OCI-LY3 (cell line): ENCODE measurements around the gene ENTPD5.
"Not testable (repeated sequence)": the region's sequence is repeated elsewhere in the genome, so short reads cannot be mapped to it uniquely, and the experiment has no call there.

Experiments
- H2AFZ ChIP-seq: fragments of 200-600, 300-600 bp; shearing (Covaris generic); 2 replicates; pipeline ENCODE4 v1.6.0; 2014; ENCODE audit warnings: antibody characterized with exemption, low read depth, low read length
- H3K27ac ChIP-seq: fragments of 200-600, 300-600 bp; sonication (generic); 2 replicates; pipeline ENCODE4 v1.5.1; 2014; ENCODE audit warnings: mild to moderate bottlenecking, low read length, moderate library complexity, mixed read lengths
- H3K27me3 ChIP-seq: fragments of 200-600, 300-600 bp; sonication (generic); 2 replicates; pipeline ENCODE4 v1.6.1; 2014; ENCODE audit warnings: low read depth, low read length, mixed read lengths
- H3K36me3 ChIP-seq: fragments of 200-600, 300-600 bp; sonication (generic); replicated peaks from 2 replicates; pipeline ENCODE3; 2014; ENCODE audit warnings: low read depth, low read length, mixed read lengths
- H3K4me1 ChIP-seq: fragments of 300-600, 200-600 bp; sonication (generic); 2 replicates; pipeline ENCODE4 v1.6.1; 2014; ENCODE audit warnings: low read length, mixed read lengths
- H3K4me2 ChIP-seq: fragments of 200-600, 300-600 bp; sonication (generic); 2 replicates; pipeline ENCODE4 v1.6.1; 2014; ENCODE audit warnings: low read length, mixed read lengths
- H3K4me3 ChIP-seq: fragments of 300-600, 200-600 bp; sonication (generic); 2 replicates; pipeline ENCODE4 v1.5.1; 2014; ENCODE audit warnings: antibody characterized with exemption, mild to moderate bottlenecking, low read length, moderate library complexity
- H3K79me2 ChIP-seq: fragments of 300-600, 200-600 bp; shearing (Covaris generic); 2 replicates; pipeline ENCODE4 v1.6.1; 2014; ENCODE audit warnings: mild to moderate bottlenecking, low read length, mixed read lengths
- H3K9ac ChIP-seq: fragments of 300-600, 200-600 bp; shearing (Covaris generic); 2 replicates; pipeline ENCODE4 v1.6.0; 2014; ENCODE audit warnings: mild to moderate bottlenecking, low read length, moderate library complexity
- H3K9me3 ChIP-seq: fragments of 200-600, 300-600 bp; shearing (Covaris generic); 2 replicates; pipeline ENCODE4 v1.6.1; 2014; ENCODE audit warnings: low read length, mixed read lengths; ENCODE audit not compliant: insufficient read depth
- H4K20me1 ChIP-seq: fragments of 200-600, 300-600 bp; sonication (generic); 2 replicates; pipeline ENCODE4 v1.6.1; 2016; ENCODE audit warnings: low read length, mixed read lengths; ENCODE audit not compliant: insufficient read depth
- EZH2phosphoT487 ChIP-seq: fragments of 200-600 bp; shearing (Covaris generic); IDR thresholded peaks from 2 replicates; pipeline ENCODE4 v1.6.1; 2018; ENCODE audit warnings: antibody characterized with exemption, mixed run types, low read depth
- TF ChIP-seq, protein P1 (sequence below): fragments of 200-600, 300-600 bp; sonication (generic); IDR thresholded peaks from 2 replicates; pipeline ENCODE4 v1.5.1; 2014; ENCODE audit warnings: antibody characterized with exemption, low read length, low read depth

Gene ENTPD5

GRCh38 chr14:74008843-74009499 lies 10.1 kb downstream of the ENTPD5 start:
- no peaks in the 10 kb centered on the region for H3K36me3 ChIP-seq

DNA sequence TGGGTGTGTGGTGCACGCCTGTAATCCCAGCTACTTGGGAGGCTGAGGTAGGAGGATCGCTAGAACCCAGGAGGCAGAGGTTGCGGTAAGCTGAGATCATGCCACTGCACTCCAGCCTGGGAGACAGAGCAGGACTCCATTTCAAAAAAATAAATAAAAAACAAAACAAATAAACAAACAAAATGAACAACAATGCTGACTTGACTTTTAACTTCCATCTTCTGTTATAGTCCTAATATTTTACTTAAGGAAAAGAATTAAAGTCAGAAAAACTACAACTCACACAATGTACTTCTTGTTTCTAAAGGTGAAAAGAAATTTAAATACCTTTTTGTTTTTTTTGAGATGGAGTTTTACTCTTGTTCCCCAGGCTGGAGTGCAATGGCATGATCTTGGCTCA lies 13.4 kb downstream of the ENTPD5 start:
- not testable (repeated sequence) for H3K4me1 ChIP-seq, H3K9me3 ChIP-seq, H3K27ac ChIP-seq, H3K79me2 ChIP-seq, H2AFZ ChIP-seq, H3K4me2 ChIP-seq, H3K9ac ChIP-seq, H3K27me3 ChIP-seq, H4K20me1 ChIP-seq, H3K4me3 ChIP-seq, H3K36me3 ChIP-seq

More at GRCh38 chr14:74008843-74009499, 10.1 kb downstream of the ENTPD5 start:
- Histone ChIP-seq H3K27me3 (no peaks in the 10 kb centered on the region), H3K27ac (no peak overlapping the region), H3K9me3 (no peaks in the 10 kb centered on the region), H3K4me1 (no peaks in the 10 kb centered on the region), H2AFZ (no peak overlapping the region), H3K79me2 (no peaks in the 10 kb centered on the region), H3K4me3 (no peak overlapping the region), H3K4me2 (no peak overlapping the region), H4K20me1 (no peaks in the 10 kb centered on the region), H3K9ac (no peak overlapping the region)
- no peak for TF ChIP-seq EZH2phosphoT487
- TF ChIP-seq, protein P1, sequence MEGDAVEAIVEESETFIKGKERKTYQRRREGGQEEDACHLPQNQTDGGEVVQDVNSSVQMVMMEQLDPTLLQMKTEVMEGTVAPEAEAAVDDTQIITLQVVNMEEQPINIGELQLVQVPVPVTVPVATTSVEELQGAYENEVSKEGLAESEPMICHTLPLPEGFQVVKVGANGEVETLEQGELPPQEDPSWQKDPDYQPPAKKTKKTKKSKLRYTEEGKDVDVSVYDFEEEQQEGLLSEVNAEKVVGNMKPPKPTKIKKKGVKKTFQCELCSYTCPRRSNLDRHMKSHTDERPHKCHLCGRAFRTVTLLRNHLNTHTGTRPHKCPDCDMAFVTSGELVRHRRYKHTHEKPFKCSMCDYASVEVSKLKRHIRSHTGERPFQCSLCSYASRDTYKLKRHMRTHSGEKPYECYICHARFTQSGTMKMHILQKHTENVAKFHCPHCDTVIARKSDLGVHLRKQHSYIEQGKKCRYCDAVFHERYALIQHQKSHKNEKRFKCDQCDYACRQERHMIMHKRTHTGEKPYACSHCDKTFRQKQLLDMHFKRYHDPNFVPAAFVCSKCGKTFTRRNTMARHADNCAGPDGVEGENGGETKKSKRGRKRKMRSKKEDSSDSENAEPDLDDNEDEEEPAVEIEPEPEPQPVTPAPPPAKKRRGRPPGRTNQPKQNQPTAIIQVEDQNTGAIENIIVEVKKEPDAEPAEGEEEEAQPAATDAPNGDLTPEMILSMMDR, result no peak

DNA sequence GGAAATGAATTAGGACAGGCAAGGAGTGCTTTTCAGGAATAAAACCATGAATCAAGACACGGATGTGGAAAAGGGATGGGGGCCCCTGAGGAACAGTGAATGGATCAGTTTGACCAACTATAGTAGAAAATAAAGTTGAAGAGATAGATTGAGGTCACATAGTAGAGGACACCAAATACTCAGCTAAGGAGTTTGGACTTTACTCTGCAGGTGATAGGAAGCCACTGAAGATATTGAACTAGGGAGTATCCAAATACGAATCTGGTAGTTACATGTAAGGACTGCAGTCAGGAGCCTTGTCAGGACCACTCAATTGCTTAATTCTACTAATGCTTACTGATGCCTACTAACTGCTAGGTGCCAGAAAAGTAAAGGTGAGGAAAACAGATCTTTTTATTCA lies 20.4 kb downstream of the ENTPD5 start:
- Histone ChIP-seq H3K9ac (no peak overlapping the region), H3K27ac (no peak overlapping the region), H3K79me2 (no peaks in the 10 kb centered on the region), H2AFZ (no peak overlapping the region), H3K27me3 (no peaks in the 10 kb centered on the region), H3K4me1 (no peaks in the 10 kb centered on the region), H4K20me1 (no peaks in the 10 kb centered on the region), H3K4me2 (no peak overlapping the region), H3K4me3 (no peak overlapping the region), H3K36me3 (no peaks in the 10 kb centered on the region), H3K9me3 (no peaks in the 10 kb centered on the region)
- TF ChIP-seq EZH2phosphoT487, result no peak
- TF ChIP-seq, protein P1, result no peak

DNA sequence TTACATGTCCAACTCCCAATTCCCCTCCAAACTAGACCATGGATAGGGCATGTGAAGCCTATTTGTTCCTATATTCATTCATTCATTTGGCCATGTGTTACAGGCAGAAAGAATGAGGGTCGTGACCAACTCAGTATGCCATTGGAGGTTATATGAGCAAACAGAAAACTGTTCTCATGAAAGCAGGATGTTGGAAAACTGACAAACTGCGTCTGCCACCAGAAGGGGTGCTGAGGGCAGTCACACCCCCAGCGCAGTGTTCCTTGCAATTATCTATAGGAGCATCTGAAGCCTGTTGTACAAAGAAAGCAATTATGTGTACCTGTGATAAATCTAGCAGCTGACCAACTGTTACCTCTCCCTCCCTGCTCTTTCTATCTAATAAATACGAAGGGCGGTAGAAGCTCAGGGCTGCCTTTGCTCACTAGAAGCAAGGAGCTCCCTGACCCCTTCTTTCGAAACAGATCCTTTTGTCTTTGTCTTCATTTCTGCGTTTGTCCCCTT lies 21.1 kb downstream of the ENTPD5 start:
- H4K20me1 ChIP-seq, result no peaks in the 10 kb centered on the region
- no peaks in the 10 kb centered on the region for H3K4me1 ChIP-seq
- H3K36me3 ChIP-seq, result no peaks in the 10 kb centered on the region
- H3K4me2 ChIP-seq, result no peak overlapping the region
- no peak overlapping the region for H2AFZ ChIP-seq
- H3K4me3 ChIP-seq, result no peak overlapping the region
- no peak for TF ChIP-seq EZH2phosphoT487
- TF ChIP-seq, protein P1, result no peak
- H3K9ac ChIP-seq, result no peak overlapping the region
- no peaks in the 10 kb centered on the region for H3K79me2 ChIP-seq
- no peak overlapping the region for H3K27ac ChIP-seq
- no peaks in the 10 kb centered on the region for H3K27me3 ChIP-seq
- no peaks in the 10 kb centered on the region for H3K9me3 ChIP-seq
